PC-3 (cell line): Measurements from ENCODE around the gene PEX14. TPM values are rescaled to one million over a fixed set of nuclear protein-coding genes. Genes with fewer than 3 reads are reported as not detected.
A peak's percentile ranks its signal among the peaks of the same experiment; 100 is the strongest.

Experiments
- ATAC-seq: fragments of 200-7000 bp; cut with Tn5 transposase; 2 replicates; pipeline ENCODE4 v1.9.1; 2020; ENCODE audit warnings: mild to moderate bottlenecking, moderate library complexity
- BruUV-seq: library from RNA; stranded (reverse); fragments of 400-500 nt; replicated peaks from 2 replicates; lab custom pipeline; 2021; lab: Mats Ljungman, UMichigan
- CTCF ChIA-PET: fragments of 300-600 bp; sonication (Branson Sonifier 250); formaldehyde crosslinking; loops from one replicate; lab custom pipeline; 2022; ENCODE audit warnings: antibody characterized with exemption; lab: Charles Lee
- POLR2A ChIA-PET: fragments of 300-600 bp; sonication (Branson Sonifier 250); formaldehyde crosslinking; loops from one replicate; lab custom pipeline; 2022; ENCODE audit warnings: antibody characterized with exemption; ENCODE audit not compliant: unreplicated experiment; lab: Charles Lee
- DNase-seq: peaks from one replicate; pipeline ENCODE4 v3.0.0-alpha.2; 2015
- H2AFZ ChIP-seq: fragments of 300-600 bp; sonication (generic); 2 replicates; pipeline ENCODE4 v1.6.0; 2016; ENCODE audit warnings: antibody characterized with exemption, low read length
- H3F3A ChIP-seq: fragments of 300-600 bp; sonication (generic); one replicate; pipeline ENCODE4 v1.6.0; 2017; ENCODE audit warnings: antibody characterized with exemption, low read length, control low read depth, mild to moderate bottlenecking; ENCODE audit not compliant: unreplicated experiment
- H3K27ac ChIP-seq: fragments of 300-600 bp; sonication (generic); 2 replicates; pipeline ENCODE4 v1.5.1; 2016; ENCODE audit warnings: mild to moderate bottlenecking, low read length
- H3K27me3 ChIP-seq: fragments of 300-600 bp; sonication (generic); 2 replicates; pipeline ENCODE4 v1.6.1; 2016; ENCODE audit warnings: low read length, mixed read lengths
- H3K36me3 ChIP-seq: fragments of 300-600 bp; sonication (generic); 2 replicates; pipeline ENCODE4 v1.6.1; 2016; ENCODE audit warnings: low read depth, mixed run types, low read length, mixed read lengths
- H3K4me1 ChIP-seq: fragments of 300-600 bp; sonication (generic); 2 replicates; pipeline ENCODE4 v1.5.1; 2016; ENCODE audit warnings: low read length; ENCODE audit not compliant: insufficient read depth
- H3K4me2 ChIP-seq: fragments of 300-600 bp; sonication (generic); 2 replicates; pipeline ENCODE4 v1.6.0; 2016; ENCODE audit warnings: low read length
- H3K4me3 ChIP-seq: fragments of 300-600 bp; sonication (generic); 2 replicates; pipeline ENCODE4 v1.5.1; 2016; ENCODE audit warnings: mild to moderate bottlenecking, low read length, mixed read lengths
- H3K79me2 ChIP-seq: fragments of 300-600 bp; sonication (generic); 2 replicates; pipeline ENCODE4 v1.6.1; 2017; ENCODE audit warnings: low read length, mixed read lengths
- H3K9ac ChIP-seq: fragments of 300-600 bp; sonication (generic); 2 replicates; pipeline ENCODE4 v1.6.0; 2016; ENCODE audit warnings: mild to moderate bottlenecking, low read length
- H3K9me2 ChIP-seq: fragments of 300-600 bp; sonication (generic); replicated peaks from 2 replicates; pipeline ENCODE4 v1.6.1; 2016; ENCODE audit warnings: mixed run types, low read length, mixed read lengths
- H3K9me3 ChIP-seq: fragments of 300-600 bp; sonication (generic); 2 replicates; pipeline ENCODE4 v1.6.1; 2016; ENCODE audit warnings: low read length, mixed read lengths
- H4K20me1 ChIP-seq: fragments of 300-600 bp; sonication (generic); 2 replicates; pipeline ENCODE4 v1.6.1; 2016; ENCODE audit warnings: low read length, mixed read lengths
- CTCF ChIP-seq: fragments of 300-600 bp; sonication (generic); conservative IDR thresholded peaks from 2 replicates; pipeline ENCODE4 v1.5.1; 2017; ENCODE audit warnings: antibody characterized with exemption, low read depth, mild to moderate bottlenecking, low read length
- EZH2 ChIP-seq: fragments of 300-600 bp; sonication (generic); IDR thresholded peaks from one replicate; pipeline ENCODE4 v1.6.1; 2017; ENCODE audit warnings: antibody characterized with exemption, mild to moderate bottlenecking, low read length; ENCODE audit not compliant: unreplicated experiment
- EZH2phosphoT487 ChIP-seq: fragments of 300-600 bp; sonication (generic); IDR thresholded peaks from 2 replicates; pipeline ENCODE4 v1.6.1; 2018; ENCODE audit warnings: mild to moderate bottlenecking, antibody characterized with exemption, low read length, borderline replicate concordance
- intact Hi-C: fragments of 100-400 bp; cut with micrococcal nuclease; formaldehyde crosslinking; loops from 2 replicates; pipeline ENCODE4 v1.9.0; 2023
- total RNA-seq: library from RNA; depleted of rRNA; stranded (reverse); fragments of >200 nt; gene quantifications from 2 replicates; pipeline ENCODE4 v1.2.3, GENCODE V29; 2014

PEX14 gene
- total RNA-seq, 1 experiment from 2014 or later = 24.9 TPM

- Histone ChIP-seq H3K27ac (peak overlapping the region; percentile 60), H3K4me3 (peak overlapping the region; percentile 2; the same call in 1 of the 2 replicates), H3K4me2 (peak overlapping the region; percentile 50), H4K20me1 (no peaks in the 10 kb centered on the region), H3F3A (no peaks in the 10 kb centered on the region), H3K9me3 (no peaks in the 10 kb centered on the region), H3K9me2 (no peaks in the 10 kb centered on the region), H3K27me3 (no peaks in the 10 kb centered on the region), H3K79me2 (peaks cover 62% of the 10 kb centered on the region), H3K36me3 (0 out of 2 replicates have a peak, but pooled peaks cover 4% of the 10 kb centered on the region), H3K4me1 (peaks cover 30% of the 10 kb centered on the region), H3K9ac (no peak overlapping the region), H2AFZ (no peak overlapping the region)
- DNase-seq (peak; percentile 72), ATAC-seq (peak; percentile 91)
- ChIA-PET POLR2A (interaction anchor here (1.0 kb wide), 1 partner anchor 21 kb away, joined by 3 read pairs; no protein-coding TSS in a partner anchor), CTCF (no interaction called here)
- BruUV-seq = no TSS peak
- TF ChIP-seq EZH2 = no peak
- no peak for TF ChIP-seq CTCF
- no peak for TF ChIP-seq EZH2phosphoT487
- intact Hi-C loops = loop anchor here (1.0 kb wide), 1 partner anchor 71 kb away; no protein-coding TSS in a partner anchor
Observed at GRCh38 chr1:10528066-10529014, 53.6 kb downstream of the PEX14 start.

GRCh38 chr1:10529091-10529490, 54.3 kb downstream of the PEX14 start:
- no peak for ATAC-seq
- peak overlapping the region; percentile 50 for H3K4me2 ChIP-seq
- no TSS peak for BruUV-seq
- no peaks in the 10 kb centered on the region for H3K27me3 ChIP-seq
- H4K20me1 ChIP-seq = no peaks in the 10 kb centered on the region
- H3K4me3 ChIP-seq = no peak overlapping the region
- H2AFZ ChIP-seq = no peak overlapping the region
- intact Hi-C loops = no loop called here
- H3K27ac ChIP-seq = peak overlapping the region; percentile 60
- DNase-seq = no peak
- TF ChIP-seq EZH2 (no peak), CTCF (no peak), EZH2phosphoT487 (no peak)
- H3F3A ChIP-seq = no peaks in the 10 kb centered on the region
- peaks cover 61% of the 10 kb centered on the region for H3K79me2 ChIP-seq
- CTCF ChIA-PET = no interaction called here
- peaks cover 30% of the 10 kb centered on the region for H3K4me1 ChIP-seq
- no peak overlapping the region for H3K9ac ChIP-seq
- no peaks in the 10 kb centered on the region for H3K9me2 ChIP-seq
- no peaks in the 10 kb centered on the region for H3K9me3 ChIP-seq
- POLR2A ChIA-PET = no interaction called here
- H3K36me3 ChIP-seq = 0 out of 2 replicates have a peak, but pooled peaks cover 4% of the 10 kb centered on the region

DNA sequence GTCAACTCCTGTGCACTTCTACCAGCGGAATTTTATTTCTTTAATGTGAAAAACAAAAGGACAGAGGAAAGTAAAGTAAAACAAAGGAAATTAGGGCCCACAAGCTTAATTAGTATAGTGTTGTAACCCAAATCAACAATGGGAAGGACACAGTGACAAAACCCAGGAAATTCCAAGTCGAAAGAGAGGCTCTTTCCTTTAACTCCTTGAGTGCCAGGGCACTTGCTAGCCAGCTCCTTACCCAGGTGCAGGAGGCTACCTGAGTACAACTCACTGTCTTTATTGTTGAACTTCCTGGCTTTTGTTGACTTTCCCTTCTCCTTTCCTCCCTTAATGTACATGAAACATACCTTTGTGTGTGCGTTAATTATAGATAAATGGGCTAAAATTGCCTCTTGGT, 55.0 kb downstream of the PEX14 start:
- no peaks in the 10 kb centered on the region for H4K20me1 ChIP-seq
- no peak overlapping the region for H3K4me3 ChIP-seq
- peaks cover 59% of the 10 kb centered on the region for H3K79me2 ChIP-seq
- intact Hi-C loops = no loop called here
- H3K36me3 ChIP-seq = no peaks in the 10 kb centered on the region
- no peak overlapping the region for H3K9ac ChIP-seq
- TF ChIP-seq EZH2phosphoT487 (no peak), CTCF (no peak), EZH2 (no peak)
- no peak for ATAC-seq
- H3F3A ChIP-seq = no peaks in the 10 kb centered on the region
- no peak overlapping the region for H3K4me2 ChIP-seq
- DNase-seq = no peak
- peaks cover 30% of the 10 kb centered on the region for H3K4me1 ChIP-seq
- no peak overlapping the region for H3K27ac ChIP-seq
- H3K9me2 ChIP-seq = no peaks in the 10 kb centered on the region
- ChIA-PET CTCF (no interaction called here), POLR2A (no interaction called here)
- no TSS peak for BruUV-seq
- H2AFZ ChIP-seq = no peak overlapping the region
- H3K27me3 ChIP-seq = no peaks in the 10 kb centered on the region
- no peaks in the 10 kb centered on the region for H3K9me3 ChIP-seq
